Stimulated activated CD8-positive, alpha-beta memory T cell treated with anti-CD3 and anti-CD28 coated beads, Interleukin-4, amount 100 ng/mL, for 24 hours (primary cell): ENCODE results near the gene ARHGEF12.

Source experiments
- DNase-seq: peaks from one replicate; pipeline ENCODE4 v3.0.0-alpha.2; 2020; ENCODE audit warnings: low read depth

Gene ARHGEF12

GRCh38 chr11:120335908-120336640 lies at the start of gene ARHGEF12:
ARHGEF12 (plus strand) TSS chr11:120336413; CDS start chr11:120337244, 831 bp downstream.
- peak; percentile 77 for DNase-seq

GRCh38 chr11:120288021-120288420 lies 48.2 kb upstream of the ARHGEF12 start:
- no peak for DNase-seq

- DNase-seq = no peak
Measured at GRCh38 chr11:120289426-120289825, 46.8 kb upstream of the ARHGEF12 start.

GRCh38 chr11:120290956-120291355 lies 45.3 kb upstream of the ARHGEF12 start:
- DNase-seq = no peak

GRCh38 chr11:120293038-120293800 lies 43.0 kb upstream of the ARHGEF12 start:
- no peak for DNase-seq

- no peak for DNase-seq
Measured at GRCh38 chr11:120294096-120294495, 42.1 kb upstream of the ARHGEF12 start.

- no peak for DNase-seq
Measured at GRCh38 chr11:120295099-120295498, 41.1 kb upstream of the ARHGEF12 start.

GRCh38 chr11:120296554-120296953 lies 39.7 kb upstream of the ARHGEF12 start:
- no peak for DNase-seq

- no peak for DNase-seq
Measured at GRCh38 chr11:120298461-120298860, 37.8 kb upstream of the ARHGEF12 start.

- DNase-seq = no peak
Measured at GRCh38 chr11:120302001-120302805, 34.0 kb upstream of the ARHGEF12 start.

- DNase-seq = peak; percentile 52
Measured at GRCh38 chr11:120303004-120303637, 33.1 kb upstream of the ARHGEF12 start.

GRCh38 chr11:120304526-120304925 lies 31.7 kb upstream of the ARHGEF12 start:
- DNase-seq = no peak

GRCh38 chr11:120305286-120305685 lies 30.9 kb upstream of the ARHGEF12 start:
- DNase-seq = no peak

GRCh38 chr11:120306519-120307242 lies 29.5 kb upstream of the ARHGEF12 start:
- DNase-seq = no peak

- no peak for DNase-seq
Measured at GRCh38 chr11:120307476-120307875, 28.7 kb upstream of the ARHGEF12 start.

GRCh38 chr11:120308081-120308480 lies 28.1 kb upstream of the ARHGEF12 start:
- DNase-seq = no peak

- no peak for DNase-seq
Measured at GRCh38 chr11:120310870-120311269, 25.3 kb upstream of the ARHGEF12 start.

GRCh38 chr11:120314861-120315260 lies 21.4 kb upstream of the ARHGEF12 start:
- DNase-seq = no peak

GRCh38 chr11:120316880-120317688 lies 19.1 kb upstream of the ARHGEF12 start:
- DNase-seq = no peak

- DNase-seq = no peak
Measured at GRCh38 chr11:120317689-120318480, 18.3 kb upstream of the ARHGEF12 start.
